DOHH2 (cell line): ENCODE measurements around the gene GRID1.

Experiments used
- H3F3A ChIP-seq: fragments of 200-600 bp; sonication (generic), shearing (Covaris generic); 2 replicates; pipeline ENCODE4 v1.6.0; 2016; ENCODE audit warnings: antibody characterized with exemption, mild to moderate bottlenecking; ENCODE audit not compliant: control insufficient read depth, insufficient read depth
- H3K27ac ChIP-seq: fragments of 200-600 bp; sonication (generic); 2 replicates; pipeline ENCODE4 v1.5.1; 2014; ENCODE audit warnings: low read depth, mild to moderate bottlenecking, low read length, moderate library complexity
- H3K27me3 ChIP-seq: fragments of 200-600 bp; sonication (generic); 2 replicates; pipeline ENCODE4 v1.6.1; 2014; ENCODE audit warnings: mild to moderate bottlenecking, low read length, mixed read lengths; ENCODE audit not compliant: control insufficient read depth
- H3K36me3 ChIP-seq: fragments of 200-600 bp; sonication (generic); 2 replicates; pipeline ENCODE4 v1.6.1; 2014; ENCODE audit warnings: mild to moderate bottlenecking, low read length, moderate library complexity, mixed read lengths; ENCODE audit not compliant: control insufficient read depth
- H3K4me1 ChIP-seq: fragments of 200-600 bp; sonication (generic); 2 replicates; pipeline ENCODE4 v1.6.1; 2014; ENCODE audit warnings: mild to moderate bottlenecking, low read length, mixed read lengths; ENCODE audit not compliant: control insufficient read depth
- H3K4me2 ChIP-seq: fragments of 200-600 bp; sonication (generic); 2 replicates; pipeline ENCODE4 v1.6.0; 2014; ENCODE audit warnings: mild to moderate bottlenecking, low read length, moderate library complexity
- H3K4me3 ChIP-seq: fragments of 200-600 bp; sonication (generic); 2 replicates; pipeline ENCODE4 v1.5.1; 2014; ENCODE audit warnings: mild to moderate bottlenecking, low read length, mixed read lengths
- H3K79me2 ChIP-seq: fragments of 200-600 bp; sonication (generic); 2 replicates; pipeline ENCODE4 v1.6.1; 2014; ENCODE audit warnings: mild to moderate bottlenecking, low read length, mixed read lengths; ENCODE audit not compliant: control insufficient read depth
- H3K9me2 ChIP-seq: fragments of 200-600 bp; sonication (generic); replicated peaks from 2 replicates; pipeline ENCODE4 v1.6.1; 2014; ENCODE audit warnings: mild to moderate bottlenecking, low read length, mixed read lengths; ENCODE audit not compliant: control insufficient read depth
- H3K9me3 ChIP-seq: fragments of 200-600 bp; sonication (generic); 2 replicates; pipeline ENCODE4 v1.6.1; 2014; ENCODE audit warnings: antibody characterized with exemption, low read length, mixed read lengths; ENCODE audit not compliant: control insufficient read depth, insufficient read depth
- H4K20me1 ChIP-seq: fragments of 200-600 bp; sonication (generic); 2 replicates; pipeline ENCODE4 v1.6.0; 2014; ENCODE audit warnings: low read depth, mild to moderate bottlenecking, antibody characterized with exemption, low read length, moderate library complexity; ENCODE audit not compliant: control insufficient read depth, insufficient read depth
- CTCF ChIP-seq: fragments of 200-600 bp; sonication (generic); IDR thresholded peaks from one replicate; pipeline ENCODE4 v1.5.1; 2014; ENCODE audit warnings: antibody characterized with exemption, mild to moderate bottlenecking, low read depth, low read length; ENCODE audit not compliant: poor library complexity, severe bottlenecking
- EZH2phosphoT487 ChIP-seq: fragments of 200-600 bp; sonication (generic); IDR thresholded peaks from 2 replicates; pipeline ENCODE4 v1.6.1; 2017; ENCODE audit warnings: borderline replicate concordance, mild to moderate bottlenecking, antibody characterized with exemption, low read length, moderate library complexity, mixed read lengths

Gene GRID1

GRCh38 chr10:85788570-85788969, 578.0 kb downstream of the GRID1 start:
- no peaks in the 10 kb centered on the region for H3K9me3 ChIP-seq
- H3K4me2 ChIP-seq: no peak overlapping the region
- no peak for TF ChIP-seq EZH2phosphoT487
- TF ChIP-seq CTCF: no peak
- no peaks in the 10 kb centered on the region for H4K20me1 ChIP-seq
- no peaks in the 10 kb centered on the region for H3K79me2 ChIP-seq
- H3K36me3 ChIP-seq: no peaks in the 10 kb centered on the region
- H3K4me3 ChIP-seq: no peak overlapping the region
- H3F3A ChIP-seq: no peaks in the 10 kb centered on the region
- no peak overlapping the region for H3K27ac ChIP-seq
- no peaks in the 10 kb centered on the region for H3K4me1 ChIP-seq
- H3K27me3 ChIP-seq: no peaks in the 10 kb centered on the region; the same call in 1 of the 2 replicates
- no peaks in the 10 kb centered on the region for H3K9me2 ChIP-seq

DNA sequence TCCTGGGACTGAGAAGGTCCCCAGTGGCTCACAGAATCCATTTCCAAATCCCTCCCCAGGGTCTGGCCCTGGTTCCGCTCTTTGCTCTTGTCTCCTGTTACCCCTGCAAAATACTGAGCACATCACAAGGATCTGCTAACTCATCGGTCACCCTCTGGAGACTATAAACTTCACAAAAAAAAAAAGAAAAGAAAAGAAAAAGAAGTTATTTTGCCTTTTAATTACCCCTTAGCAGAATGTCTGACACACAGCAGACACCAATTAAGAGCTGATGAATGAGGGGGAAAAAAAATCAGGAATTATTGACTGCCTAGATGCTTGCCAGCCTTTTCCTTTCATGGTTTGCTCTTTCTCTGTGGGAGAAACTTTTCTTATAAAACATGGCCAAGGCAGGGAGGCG, 578.7 kb downstream of the GRID1 start:
- Histone ChIP-seq H3K27ac (no peak overlapping the region), H3K27me3 (no peaks in the 10 kb centered on the region; the same call in 1 of the 2 replicates), H3K79me2 (no peaks in the 10 kb centered on the region), H3K4me1 (no peaks in the 10 kb centered on the region), H3K36me3 (no peaks in the 10 kb centered on the region), H3K4me2 (no peak overlapping the region), H3K9me2 (no peaks in the 10 kb centered on the region), H3F3A (no peaks in the 10 kb centered on the region), H3K4me3 (no peak overlapping the region), H4K20me1 (no peaks in the 10 kb centered on the region), H3K9me3 (no peaks in the 10 kb centered on the region)
- no peak for TF ChIP-seq EZH2phosphoT487
- TF ChIP-seq CTCF: no peak

DNA sequence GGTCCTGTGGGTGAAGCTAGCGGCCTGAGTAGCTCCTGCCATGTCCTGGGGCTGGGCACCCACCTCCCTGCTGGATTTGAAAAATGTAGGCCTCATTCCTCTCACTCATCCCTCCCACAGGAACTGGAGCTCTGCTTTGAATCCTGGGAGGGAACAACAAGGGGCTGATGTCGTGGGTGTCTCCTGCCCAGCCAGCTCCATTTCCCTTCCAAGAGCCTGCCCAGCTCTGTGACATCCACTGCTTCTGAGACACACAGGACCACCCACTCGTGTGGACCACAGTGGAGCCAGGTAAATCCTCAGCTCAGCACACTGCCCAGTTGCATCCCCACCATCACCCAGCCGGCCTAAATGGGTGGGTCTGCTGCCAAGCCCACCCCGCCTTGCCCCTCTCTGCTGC, 579.2 kb downstream of the GRID1 start:
- Histone ChIP-seq H4K20me1 (no peaks in the 10 kb centered on the region), H3K4me3 (no peak overlapping the region), H3K4me1 (no peaks in the 10 kb centered on the region), H3K36me3 (no peaks in the 10 kb centered on the region), H3K9me3 (no peaks in the 10 kb centered on the region), H3F3A (no peaks in the 10 kb centered on the region), H3K9me2 (no peaks in the 10 kb centered on the region), H3K4me2 (no peak overlapping the region), H3K79me2 (no peaks in the 10 kb centered on the region), H3K27ac (no peak overlapping the region), H3K27me3 (no peaks in the 10 kb centered on the region; the same call in 1 of the 2 replicates)
- TF ChIP-seq EZH2phosphoT487: no peak
- TF ChIP-seq CTCF: no peak
